ENCODE results near the gene SMYD2. TPM values are rescaled to one million over a fixed set of nuclear protein-coding genes. Genes with fewer than 3 reads are reported as not detected.

Gene SMYD2
- 147 and 192 TPM in 2 replicates for total RNA-seq

GRCh38 chr1:214281021-214281719 lies at the start of gene SMYD2:
Gene SMYD2, plus strand, starts transcription at chr1:214281159. Its CDS starts 96 bp downstream, at chr1:214281255.
- DNase-seq (ENCODE audit: low read depth in 2 of 2): peak; percentile 58 to 87

GRCh38 chr1:214233856-214234634 lies 46.9 kb upstream of the SMYD2 start:
- DNase-seq (ENCODE audit: low read depth in 2 of 2): peak in 1 of 2 donors; percentile 89

GRCh38 chr1:214234635-214235025 lies 46.3 kb upstream of the SMYD2 start:
- DNase-seq (ENCODE audit: low read depth in 2 of 2): no peak

- DNase-seq (ENCODE audit: low read depth in 2 of 2): no peak
Measured at GRCh38 chr1:214236477-214236876, 44.5 kb upstream of the SMYD2 start.

GRCh38 chr1:214241060-214241459 lies 39.9 kb upstream of the SMYD2 start:
- peak; percentile 7 to 50 for DNase-seq (ENCODE audit: low read depth in 2 of 2)

GRCh38 chr1:214244252-214244651 lies 36.7 kb upstream of the SMYD2 start:
- DNase-seq (ENCODE audit: low read depth in 2 of 2): no peak

- DNase-seq (ENCODE audit: low read depth in 2 of 2): no peak
Measured at GRCh38 chr1:214244841-214245240, 36.1 kb upstream of the SMYD2 start.

GRCh38 chr1:214247501-214248041 lies 33.4 kb upstream of the SMYD2 start:
- DNase-seq (ENCODE audit: low read depth in 2 of 2): no peak

GRCh38 chr1:214248311-214249085 lies 32.5 kb upstream of the SMYD2 start:
- DNase-seq (ENCODE audit: low read depth in 2 of 2): peak; percentile 22 to 89

- DNase-seq (ENCODE audit: low read depth in 2 of 2): peak in 1 of 2 donors; percentile 86
Measured at GRCh38 chr1:214249651-214250050, 31.3 kb upstream of the SMYD2 start.

- DNase-seq (ENCODE audit: low read depth in 2 of 2): no peak
Measured at GRCh38 chr1:214251354-214251753, 29.6 kb upstream of the SMYD2 start.

GRCh38 chr1:214255509-214255908 lies 25.4 kb upstream of the SMYD2 start:
- no peak for DNase-seq (ENCODE audit: low read depth in 2 of 2)

GRCh38 chr1:214259353-214259977 lies 21.5 kb upstream of the SMYD2 start:
- DNase-seq (ENCODE audit: low read depth in 2 of 2): peak; percentile 57 to 76

- DNase-seq (ENCODE audit: low read depth in 2 of 2): no peak
Measured at GRCh38 chr1:214260561-214261205, 20.3 kb upstream of the SMYD2 start.

GRCh38 chr1:214261206-214262123 lies 19.5 kb upstream of the SMYD2 start:
- DNase-seq (ENCODE audit: low read depth in 2 of 2): peak; percentile 79 to 94

- no peak for DNase-seq (ENCODE audit: low read depth in 2 of 2)
Measured at GRCh38 chr1:214264196-214264595, 16.8 kb upstream of the SMYD2 start.

- DNase-seq (ENCODE audit: low read depth in 2 of 2): no peak
Measured at GRCh38 chr1:214264976-214265375, 16.0 kb upstream of the SMYD2 start.

- DNase-seq (ENCODE audit: low read depth in 2 of 2): no peak
Measured at GRCh38 chr1:214270097-214270650, 10.8 kb upstream of the SMYD2 start.

GRCh38 chr1:214271174-214271858 lies 9.6 kb upstream of the SMYD2 start:
- DNase-seq (ENCODE audit: low read depth in 2 of 2): peak in 1 of 2 donors; percentile 27
